HG03571 (cell line): Measurements from ENCODE around the gene TSKS.

Experiments
- ATAC-seq: cut with Tn5 transposase; IDR thresholded peaks from one replicate; pipeline ENCODE4 v1.9.1; 2021; ENCODE audit not compliant: unreplicated experiment

Gene TSKS, protein sequence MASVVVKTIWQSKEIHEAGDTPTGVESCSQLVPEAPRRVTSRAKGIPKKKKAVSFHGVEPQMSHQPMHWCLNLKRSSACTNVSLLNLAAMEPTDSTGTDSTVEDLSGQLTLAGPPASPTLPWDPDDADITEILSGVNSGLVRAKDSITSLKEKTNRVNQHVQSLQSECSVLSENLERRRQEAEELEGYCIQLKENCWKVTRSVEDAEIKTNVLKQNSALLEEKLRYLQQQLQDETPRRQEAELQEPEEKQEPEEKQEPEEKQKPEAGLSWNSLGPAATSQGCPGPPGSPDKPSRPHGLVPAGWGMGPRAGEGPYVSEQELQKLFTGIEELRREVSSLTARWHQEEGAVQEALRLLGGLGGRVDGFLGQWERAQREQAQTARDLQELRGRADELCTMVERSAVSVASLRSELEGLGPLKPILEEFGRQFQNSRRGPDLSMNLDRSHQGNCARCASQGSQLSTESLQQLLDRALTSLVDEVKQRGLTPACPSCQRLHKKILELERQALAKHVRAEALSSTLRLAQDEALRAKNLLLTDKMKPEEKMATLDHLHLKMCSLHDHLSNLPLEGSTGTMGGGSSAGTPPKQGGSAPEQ

DNA sequence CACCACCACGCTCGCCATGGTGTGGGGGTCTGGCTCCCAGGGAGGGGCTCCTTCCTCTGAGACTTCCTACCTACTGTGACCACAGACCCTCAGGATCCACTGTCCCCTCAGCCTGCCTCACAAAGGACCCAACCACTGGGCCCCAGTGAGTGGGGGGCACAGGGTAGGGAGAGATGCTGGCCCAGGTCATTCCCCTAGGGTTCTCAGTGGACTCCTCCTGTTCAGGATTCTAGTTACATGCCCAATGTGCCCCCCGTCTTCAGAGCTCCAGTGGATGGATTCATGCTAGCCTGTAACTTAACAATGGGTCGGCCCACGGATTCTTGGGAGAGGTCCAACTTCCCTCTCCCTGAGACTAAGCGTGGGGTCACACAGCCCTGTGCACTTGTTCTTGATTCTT lies at the start of gene TSKS:
Gene TSKS (minus strand): TSS at position 77 of the 400 bp plus-strand sequence. CDS start 59 bp downstream, at position 18.
- ATAC-seq = no peak

DNA sequence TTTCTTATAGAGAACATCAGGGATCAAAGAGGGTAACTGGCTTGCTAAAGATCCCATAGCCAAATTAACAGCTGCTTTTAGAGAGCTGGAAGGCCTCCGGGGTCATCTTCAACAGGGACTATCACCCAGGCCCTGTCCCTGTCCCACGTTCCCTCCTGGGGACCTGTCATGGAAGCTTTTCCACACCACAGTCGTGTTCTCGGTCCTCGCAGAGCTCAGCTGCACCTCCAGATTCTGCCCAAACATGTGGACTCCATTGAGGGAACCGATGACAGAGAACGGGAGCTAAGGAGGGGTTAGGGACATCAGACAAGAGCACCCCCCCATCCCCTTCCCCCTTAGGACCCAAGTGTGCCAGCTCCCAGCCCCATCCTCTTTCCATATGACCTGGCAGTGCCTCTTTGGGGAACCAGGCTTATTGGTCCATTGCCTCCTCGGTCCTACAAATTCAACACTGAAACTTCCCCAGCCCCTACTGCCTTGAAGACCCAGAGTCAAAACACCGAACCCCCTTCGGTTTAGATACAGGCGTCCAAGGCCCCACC lies 49.4 kb upstream of the TSKS start:
- ATAC-seq = no peak

DNA sequence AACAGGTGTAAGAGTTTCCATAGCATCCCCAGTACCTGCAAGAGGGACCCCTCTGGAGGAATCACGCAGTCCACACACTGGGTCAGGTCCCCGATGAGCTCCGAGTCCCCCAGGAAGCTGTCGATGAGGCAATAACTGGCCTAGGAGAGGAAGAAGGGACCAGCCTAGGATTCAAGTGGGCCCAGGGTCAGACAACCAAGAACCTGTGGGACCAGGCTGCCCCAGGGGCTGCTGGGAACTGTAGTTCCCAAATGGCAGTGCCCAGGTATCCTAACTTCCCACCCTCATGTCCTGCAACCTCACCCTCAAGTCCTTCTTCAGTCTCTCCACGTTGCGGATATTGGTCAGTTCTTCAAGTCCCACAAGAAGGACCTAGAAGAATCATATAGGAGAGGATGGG lies 48.2 kb upstream of the TSKS start:
- no peak for ATAC-seq

DNA sequence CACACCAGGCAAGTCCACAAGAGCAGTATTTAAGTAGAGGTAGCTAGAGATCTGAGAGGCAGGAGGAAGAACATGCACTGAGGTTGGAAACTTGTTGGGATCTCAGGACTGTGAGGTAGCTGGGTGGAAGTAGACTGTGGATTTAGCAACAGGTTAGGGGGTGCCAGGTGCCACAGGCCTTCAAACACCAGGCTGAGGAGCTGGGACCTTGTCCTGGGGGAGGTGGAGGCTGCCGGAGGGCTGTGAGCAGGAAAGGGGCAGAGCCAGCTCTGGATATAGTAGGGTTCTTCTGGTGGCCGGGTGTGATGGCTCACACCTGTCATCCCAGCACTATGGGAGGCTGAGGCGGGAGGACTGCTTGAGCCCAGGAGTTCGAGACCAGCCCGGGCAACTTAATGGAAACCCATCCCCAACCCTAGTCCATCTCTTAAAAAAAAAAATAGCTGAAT lies 46.9 kb upstream of the TSKS start:
- no peak for ATAC-seq

DNA sequence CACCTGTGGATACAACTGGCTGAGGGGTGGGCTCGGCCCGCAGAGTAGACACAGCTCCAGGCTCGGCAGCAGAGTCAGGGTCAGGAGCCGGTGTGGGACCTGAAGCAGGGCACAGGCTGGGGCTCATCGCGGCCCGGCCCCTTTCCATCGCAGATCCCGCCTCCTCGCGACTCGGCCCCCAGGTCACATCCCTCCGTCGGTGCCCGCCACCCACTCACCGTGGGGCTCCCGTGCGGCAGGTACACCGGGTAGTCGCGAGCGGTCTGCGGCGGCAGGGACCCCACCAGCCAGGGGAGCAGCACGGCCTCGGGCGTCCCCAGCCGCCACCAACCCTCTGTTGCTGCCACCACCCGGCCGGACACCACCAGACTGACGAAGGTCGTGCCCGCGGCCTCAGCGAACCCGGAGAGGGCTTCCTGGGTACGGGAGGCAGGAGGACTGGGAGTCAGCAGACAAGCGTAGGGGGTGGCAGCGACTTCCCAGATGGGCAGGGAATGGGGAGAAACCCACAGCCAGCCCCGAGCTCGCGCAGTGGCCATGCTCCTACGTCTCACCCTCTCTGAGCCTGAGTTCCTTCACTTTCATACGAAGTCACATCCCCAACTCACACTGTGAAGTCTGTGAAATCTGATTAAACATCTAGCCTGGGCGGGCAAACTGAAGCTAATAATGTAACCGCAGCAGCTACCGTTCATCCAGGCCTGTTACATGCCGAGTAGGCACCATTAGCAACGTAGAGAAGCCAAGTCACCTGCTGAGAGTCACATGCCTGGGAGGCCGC lies 46.2 kb upstream of the TSKS start:
- ATAC-seq = no peak

DNA sequence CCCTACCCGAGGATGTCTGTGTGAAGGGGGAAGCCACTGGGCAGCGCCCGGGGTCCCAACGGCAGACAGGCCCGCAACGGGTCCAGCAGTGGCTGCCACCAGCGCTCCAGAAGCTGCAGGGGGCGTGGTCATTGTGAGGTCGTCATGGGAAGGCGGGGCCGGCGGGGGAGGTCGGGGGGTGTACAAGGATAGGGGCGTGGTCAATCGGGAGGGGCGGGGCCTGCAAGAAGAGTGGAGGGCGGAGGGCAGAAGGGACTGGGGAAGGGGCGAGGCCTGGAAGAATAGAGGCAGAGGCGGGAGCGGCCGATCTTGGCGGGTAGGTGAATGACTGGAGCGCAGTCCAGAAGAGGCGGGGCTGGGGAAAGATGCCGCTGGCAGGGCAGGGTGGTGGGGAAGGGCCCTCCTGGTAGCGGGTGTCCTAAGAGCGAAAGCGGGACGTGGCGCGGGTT lies 45.6 kb upstream of the TSKS start:
- no peak for ATAC-seq

DNA sequence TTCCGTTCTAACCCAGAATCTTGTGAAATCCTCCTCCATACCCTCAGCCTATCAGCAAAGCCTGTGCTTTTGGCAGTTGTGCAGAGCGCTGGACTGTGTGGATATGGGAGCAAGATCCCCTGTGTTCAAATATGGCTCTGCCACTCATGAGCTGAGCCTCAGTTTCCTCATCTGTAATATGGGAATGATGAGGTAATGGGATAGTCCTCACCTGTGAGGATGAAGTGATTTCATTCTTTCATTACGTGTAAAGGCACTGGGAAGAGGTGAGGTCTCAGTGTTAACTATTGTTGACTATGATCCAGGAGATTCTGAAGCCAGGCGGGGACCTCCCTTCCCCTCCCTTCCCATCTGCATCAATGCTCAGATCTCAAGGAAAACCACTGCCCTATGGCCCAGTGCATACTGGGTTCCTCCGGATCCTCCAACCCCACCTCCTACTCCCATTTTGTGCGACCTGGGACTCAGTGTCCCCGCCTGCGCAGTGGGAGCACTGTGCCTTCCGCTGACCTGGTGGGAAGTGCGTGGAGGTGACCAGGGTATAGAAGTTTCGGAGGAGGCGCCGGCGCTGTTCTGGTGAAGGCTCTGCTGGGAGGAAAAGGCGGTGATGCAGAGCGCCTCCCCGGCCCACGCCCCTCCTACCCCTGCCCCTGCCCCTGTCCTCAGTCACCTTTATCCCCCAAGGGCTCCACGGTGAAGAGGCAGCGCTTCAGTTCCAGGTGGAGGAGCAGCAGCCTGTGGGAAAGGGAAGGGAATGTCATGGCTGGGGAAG lies 45.0 kb upstream of the TSKS start:
- no peak for ATAC-seq

DNA sequence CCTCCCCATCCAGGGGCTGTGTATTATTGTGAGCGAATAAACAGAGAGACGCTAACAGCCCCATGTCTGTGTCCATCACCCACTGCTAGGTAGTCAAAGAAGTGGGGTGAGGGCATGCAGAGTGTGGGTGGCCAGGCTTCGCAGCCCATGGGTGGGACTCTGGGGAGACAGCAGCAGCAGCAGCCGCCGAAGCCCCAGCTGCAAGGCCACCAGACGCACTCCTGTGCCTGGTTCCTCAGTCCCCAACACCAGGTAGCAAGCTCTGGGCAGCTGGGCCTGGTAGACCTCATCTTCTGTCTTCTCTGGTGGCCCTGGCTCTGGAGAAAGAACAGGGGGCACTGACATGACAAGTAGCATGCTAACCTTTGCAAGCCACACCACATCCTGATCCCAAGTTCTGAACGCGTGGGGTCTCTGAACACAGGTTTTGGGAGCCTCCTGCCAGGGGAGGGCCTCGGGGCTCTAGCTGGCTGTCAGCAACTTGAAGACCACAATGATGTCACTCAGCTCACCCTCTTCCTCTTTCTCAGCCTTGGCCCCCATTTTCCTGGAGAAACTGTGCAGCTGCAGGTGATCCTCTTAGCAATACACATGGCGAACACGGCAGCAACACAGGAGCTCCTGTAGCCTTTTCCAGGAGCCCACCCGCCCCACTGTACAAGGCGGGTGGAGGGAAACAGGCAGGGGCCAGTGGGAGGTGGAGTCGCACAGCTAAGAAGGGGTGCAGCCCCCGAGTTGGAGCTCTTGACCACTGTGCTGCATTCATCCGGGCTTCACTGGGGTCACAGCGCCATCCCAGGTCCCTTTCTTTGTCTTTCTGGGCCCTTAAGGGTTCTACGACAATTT lies 44.2 kb upstream of the TSKS start:
- ATAC-seq = no peak

DNA sequence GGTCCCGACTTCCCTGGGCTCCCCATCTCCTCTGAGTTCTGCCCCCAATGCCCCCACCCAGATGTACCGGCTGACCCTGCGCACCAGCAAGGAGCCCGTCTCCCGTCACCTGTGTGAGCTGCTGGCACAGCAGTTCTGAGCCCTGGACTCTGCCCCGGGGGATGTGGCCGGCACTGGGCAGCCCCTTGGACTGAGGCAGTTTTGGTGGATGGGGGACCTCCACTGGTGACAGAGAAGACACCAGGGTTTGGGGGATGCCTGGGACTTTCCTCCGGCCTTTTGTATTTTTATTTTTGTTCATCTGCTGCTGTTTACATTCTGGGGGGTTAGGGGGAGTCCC lies 43.5 kb upstream of the TSKS start:
- no peak for ATAC-seq

DNA sequence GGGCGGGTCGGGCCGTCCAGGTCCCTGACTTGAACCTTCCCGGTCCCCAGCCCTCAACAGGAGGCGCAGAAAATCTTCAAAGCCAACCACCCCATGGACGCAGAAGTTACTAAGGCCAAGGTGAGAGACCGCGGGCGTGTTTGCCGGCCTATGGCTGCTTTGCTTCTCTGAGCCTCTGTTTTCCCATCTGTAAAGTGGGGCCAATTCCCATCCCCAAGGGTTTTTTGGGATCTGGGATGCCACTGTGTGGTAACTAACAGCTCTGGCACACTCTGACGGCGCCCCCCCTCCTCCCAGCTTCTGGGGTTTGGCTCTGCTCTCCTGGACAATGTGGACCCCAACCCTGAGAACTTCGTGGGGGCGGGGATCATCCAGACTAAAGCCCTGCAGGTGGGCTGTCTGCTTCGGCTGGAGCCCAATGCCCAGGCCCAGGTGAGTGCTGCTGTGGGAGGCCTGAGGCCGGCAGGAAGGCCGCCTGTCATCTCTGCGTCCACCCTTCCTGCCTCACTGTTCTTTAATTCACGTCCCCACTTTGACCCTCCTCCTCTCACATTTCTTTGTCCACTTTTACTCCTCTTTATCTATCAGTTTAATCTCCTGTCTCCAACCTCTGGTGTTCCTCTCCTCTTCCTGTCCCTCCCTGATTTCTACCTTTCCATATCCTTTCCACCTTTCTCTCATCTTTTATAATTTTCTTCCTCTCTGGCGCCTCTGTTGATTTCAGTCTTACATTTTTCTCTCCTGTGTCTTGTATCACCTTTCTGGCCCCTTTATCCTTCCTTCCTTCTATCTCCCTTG lies 42.9 kb upstream of the TSKS start:
- ATAC-seq = no peak

DNA sequence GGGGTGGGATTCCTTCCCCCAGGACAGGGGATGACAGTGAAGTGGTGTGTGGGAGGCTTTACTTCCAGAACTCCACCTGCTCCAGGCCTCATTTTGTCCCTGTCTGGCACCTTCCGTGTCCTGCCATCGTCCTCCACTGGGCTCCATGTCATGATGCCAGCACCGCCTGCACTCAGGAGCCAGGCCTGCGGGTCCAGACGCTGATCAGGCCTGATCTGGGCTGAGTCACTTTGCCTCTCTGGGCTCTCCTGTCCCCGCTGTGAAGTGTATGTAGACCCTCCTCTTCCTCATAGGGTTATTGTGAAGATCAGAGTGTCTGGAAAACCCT lies 40.4 kb upstream of the TSKS start:
- ATAC-seq = no peak

DNA sequence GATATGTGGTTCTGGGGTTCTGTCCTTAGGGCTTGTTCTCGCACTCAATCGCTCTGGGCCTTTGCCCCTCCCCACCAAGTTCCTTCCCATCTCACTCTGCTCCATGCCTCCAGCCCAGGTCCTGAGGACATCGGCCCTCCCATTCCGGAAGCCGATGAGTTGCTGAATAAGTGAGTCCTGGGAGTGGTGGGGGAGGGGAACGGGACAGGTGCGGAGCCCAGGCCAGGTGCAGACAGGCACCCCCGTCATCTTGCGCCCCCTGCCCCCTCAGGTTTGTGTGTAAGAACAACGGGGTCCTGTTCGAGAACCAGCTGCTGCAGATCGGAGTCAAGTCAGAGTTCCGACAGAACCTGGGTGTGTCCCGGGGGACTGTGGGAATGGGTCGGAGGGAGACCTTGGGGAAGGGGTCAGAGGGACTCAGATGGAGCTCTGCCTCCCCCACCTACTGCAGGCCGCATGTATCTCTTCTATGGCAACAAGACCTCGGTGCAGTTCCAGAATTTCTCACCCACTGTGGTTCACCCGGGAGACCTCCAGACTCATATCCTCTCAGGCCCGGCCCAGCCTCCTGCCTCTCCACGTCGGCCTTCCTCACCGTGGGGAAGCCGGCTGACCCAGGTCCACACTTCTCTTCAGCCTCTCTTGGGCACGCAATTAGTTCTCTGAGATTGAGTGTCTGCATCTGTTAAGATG lies 39.9 kb upstream of the TSKS start:
- no peak for ATAC-seq

DNA sequence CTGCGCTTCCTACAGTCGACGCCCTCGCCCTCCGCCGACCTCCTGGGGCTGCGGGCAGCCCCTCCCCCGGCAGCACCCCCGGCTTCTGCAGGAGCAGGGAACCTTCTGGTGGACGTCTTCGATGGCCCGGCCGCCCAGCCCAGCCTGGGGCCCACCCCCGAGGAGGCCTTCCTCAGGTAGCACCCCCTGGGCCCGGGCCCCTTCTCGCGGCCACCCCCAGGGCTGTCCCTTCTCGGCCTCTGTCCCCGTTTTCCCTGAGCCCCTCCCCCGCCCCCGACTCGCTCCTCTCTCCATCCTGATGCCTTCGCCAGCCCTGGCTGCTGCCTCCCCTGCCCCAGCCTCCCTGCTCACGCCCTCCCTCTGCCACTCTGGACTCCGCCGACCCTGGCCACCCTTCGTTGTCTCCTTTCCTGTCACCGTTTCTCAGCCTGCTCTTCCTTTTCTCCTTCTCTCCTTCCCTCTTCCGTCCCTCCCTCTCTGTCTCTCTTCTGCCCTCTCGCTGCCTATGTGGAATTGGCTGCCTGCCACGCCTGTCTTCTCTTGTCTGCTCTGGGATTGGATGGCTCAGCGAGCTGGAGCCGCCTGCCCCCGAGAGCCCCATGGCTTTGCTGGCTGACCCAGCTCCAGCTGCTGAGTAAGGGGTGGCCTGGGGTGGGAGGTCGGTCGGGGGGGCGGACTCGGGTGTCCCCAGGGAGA lies 39.0 kb upstream of the TSKS start:
- ATAC-seq = no peak

DNA sequence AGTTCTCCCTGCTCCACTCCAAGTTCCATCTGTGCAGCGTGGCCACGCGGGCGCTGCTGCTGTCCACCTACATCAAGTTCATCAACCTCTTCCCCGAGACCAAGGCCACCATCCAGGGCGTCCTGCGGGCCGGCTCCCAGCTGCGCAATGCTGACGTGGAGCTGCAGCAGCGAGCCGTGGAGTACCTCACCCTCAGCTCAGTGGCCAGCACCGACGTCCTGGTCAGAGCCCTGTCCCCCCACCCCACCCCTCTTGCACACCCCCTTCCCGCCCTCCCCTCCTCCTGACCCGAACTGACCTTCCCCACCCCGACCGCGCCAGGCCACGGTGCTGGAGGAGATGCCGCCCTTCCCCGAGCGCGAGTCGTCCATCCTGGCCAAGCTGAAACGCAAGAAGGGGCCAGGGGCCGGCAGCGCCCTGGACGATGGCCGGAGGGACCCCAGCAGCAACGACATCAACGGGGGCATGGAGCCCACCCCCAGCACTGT lies 38.3 kb upstream of the TSKS start:
- no peak for ATAC-seq

DNA sequence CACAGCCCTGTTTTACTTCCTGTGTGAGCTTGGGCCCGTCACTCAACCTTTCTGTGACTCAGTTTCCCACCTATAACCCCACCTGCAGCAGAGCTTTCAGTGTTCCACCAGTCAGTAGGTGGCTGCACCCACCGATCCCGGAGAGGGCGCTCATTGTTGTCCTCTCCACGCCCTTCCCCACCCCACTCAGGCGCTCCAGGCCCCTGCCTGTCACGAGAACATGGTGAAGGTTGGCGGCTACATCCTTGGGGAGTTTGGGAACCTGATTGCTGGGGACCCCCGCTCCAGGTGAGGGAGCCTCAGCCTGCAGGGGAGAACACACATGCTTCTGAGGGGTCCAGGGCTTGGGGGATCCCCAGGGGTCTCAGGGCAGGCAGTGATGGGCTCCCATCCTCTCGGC lies 37.7 kb upstream of the TSKS start:
- no peak for ATAC-seq

DNA sequence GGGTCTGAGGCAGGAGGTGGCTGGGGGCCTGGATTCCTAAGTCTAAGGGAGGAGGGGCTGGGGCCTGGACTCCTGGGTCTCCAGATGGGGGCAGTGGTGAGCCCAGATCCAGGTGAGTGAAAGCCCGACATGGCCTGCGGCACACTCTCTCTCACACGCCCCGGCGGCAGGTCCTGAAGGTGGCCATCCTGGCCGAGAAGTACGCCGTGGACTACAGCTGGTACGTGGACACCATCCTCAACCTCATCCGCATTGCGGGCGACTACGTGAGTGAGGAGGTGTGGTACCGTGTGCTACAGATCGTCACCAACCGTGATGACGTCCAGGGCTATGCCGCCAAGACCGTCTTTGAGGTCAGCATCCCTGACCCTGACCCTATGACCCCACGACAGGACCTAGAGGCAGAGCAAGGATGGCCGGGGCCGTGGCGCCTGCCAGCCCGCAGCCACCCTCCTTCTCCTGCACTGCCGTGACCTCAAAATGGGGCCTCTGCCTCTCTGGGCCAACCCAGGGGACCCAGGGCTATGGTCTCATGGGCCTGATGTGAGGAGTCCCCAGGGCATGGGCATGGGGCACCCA lies 36.8 kb upstream of the TSKS start:
- ATAC-seq = no peak

DNA sequence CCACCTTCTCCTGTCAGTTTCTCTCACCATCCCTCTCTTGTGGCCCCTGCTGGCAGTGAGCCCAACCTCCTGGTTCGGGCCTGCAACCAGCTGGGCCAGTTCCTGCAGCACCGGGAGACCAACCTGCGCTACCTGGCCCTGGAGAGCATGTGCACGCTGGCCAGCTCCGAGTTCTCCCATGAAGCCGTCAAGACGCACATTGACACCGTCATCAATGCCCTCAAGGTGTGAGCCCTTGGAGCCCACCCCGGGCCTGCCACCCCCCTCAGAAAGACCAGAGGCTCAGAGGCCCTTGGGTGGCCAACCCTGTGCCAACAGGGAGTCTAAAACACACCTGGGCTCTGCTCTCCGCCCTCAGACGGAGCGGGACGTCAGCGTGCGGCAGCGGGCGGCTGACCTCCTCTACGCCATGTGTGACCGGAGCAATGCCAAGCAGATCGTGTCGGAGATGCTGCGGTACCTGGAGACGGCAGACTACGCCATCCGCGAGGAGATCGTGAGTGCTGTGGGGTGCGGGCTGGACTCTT lies 36.2 kb upstream of the TSKS start:
- no peak for ATAC-seq
